HEK293 (cell line): ENCODE data around the gene PTX4.

ENCODE experiments used
- ATF2 ChIP-seq: fragments of 450-650 bp; formaldehyde crosslinking; IDR thresholded peaks from 2 replicates; pipeline ENCODE4 v1.5.1; 2016; ENCODE audit warnings: missing biosample characterization, missing genetic modification characterization, low read depth
- CTCF ChIP-seq: fragments of 450-650 bp; formaldehyde crosslinking; IDR thresholded peaks from 2 replicates; pipeline ENCODE4 v1.5.1; 2016; ENCODE audit warnings: missing biosample characterization, missing genetic modification characterization
- KLF17 ChIP-seq: fragments of 450-650 bp; formaldehyde crosslinking; IDR thresholded peaks from 2 replicates; pipeline ENCODE4 v1.5.1; 2016; ENCODE audit warnings: missing biosample characterization, missing genetic modification characterization
- ZBTB11 ChIP-seq: fragments of 450-650 bp; formaldehyde crosslinking; conservative IDR thresholded peaks from 2 replicates; pipeline ENCODE4 v1.5.1; 2016; ENCODE audit warnings: low read depth, missing biosample characterization, missing genetic modification characterization
- ZNF416 ChIP-seq: fragments of 450-650 bp; formaldehyde crosslinking; IDR thresholded peaks from 2 replicates; pipeline ENCODE4 v1.5.1; 2016; ENCODE audit warnings: missing biosample characterization, missing genetic modification characterization

- no peak for TF ChIP-seq KLF17
- no peak for TF ChIP-seq ZNF416 (tag by site-specific recombination)
- TF ChIP-seq CTCF = no peak
- TF ChIP-seq ZBTB11 (tag by site-specific recombination) = no peak
- no peak for TF ChIP-seq ATF2 (tag by site-specific recombination)
These were observed 19.9 kb upstream of the PTX4 start for GRCh38 chr16:1508494-1509187.
